A172 (cell line): ENCODE data around the gene CEMIP2. TPM values are rescaled to one million over a fixed set of nuclear protein-coding genes. Genes with fewer than 3 reads are reported as not detected.
A peak's percentile ranks its signal among the peaks of the same experiment; 100 is the strongest.
"Not testable (repeated sequence)": the region's sequence is repeated elsewhere in the genome, so short reads cannot be mapped to it uniquely, and the experiment has no call there.

Source experiments
- DNase-seq: peaks from one replicate; pipeline ENCODE4 v3.0.0-alpha.2; 2015; ENCODE audit warnings: low spot score
- total RNA-seq: library from RNA; depleted of rRNA; stranded (reverse); fragments of >200 nt; shearing (Covaris generic); gene quantifications from 2 replicates; pipeline ENCODE4 v1.2.3, GENCODE V29; 2014

Gene CEMIP2
- total RNA-seq, 1 experiment from 2014 or later, result 11.6 TPM

- DNase-seq, result no peak
Observed at GRCh38 chr9:71676460-71676859, 91.9 kb downstream of the CEMIP2 start.

DNA sequence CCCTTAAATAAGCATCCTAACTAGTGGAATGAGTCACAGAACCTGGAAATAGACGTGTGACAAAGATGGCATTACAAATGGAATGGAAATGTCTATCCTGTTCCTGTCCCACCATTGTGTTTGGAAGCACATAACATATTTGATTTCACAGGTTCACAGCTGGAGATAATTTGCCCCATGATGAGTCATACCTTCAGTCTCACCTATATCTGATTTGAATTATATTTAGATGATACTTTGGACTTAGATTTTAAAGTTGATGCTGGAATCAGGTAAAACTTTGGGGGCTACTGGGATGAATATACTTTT is 92.5 kb downstream of the CEMIP2 start:
- DNase-seq, result no peak

GRCh38 chr9:71675105-71675856 is 93.0 kb downstream of the CEMIP2 start:
- DNase-seq, result no peak

DNA sequence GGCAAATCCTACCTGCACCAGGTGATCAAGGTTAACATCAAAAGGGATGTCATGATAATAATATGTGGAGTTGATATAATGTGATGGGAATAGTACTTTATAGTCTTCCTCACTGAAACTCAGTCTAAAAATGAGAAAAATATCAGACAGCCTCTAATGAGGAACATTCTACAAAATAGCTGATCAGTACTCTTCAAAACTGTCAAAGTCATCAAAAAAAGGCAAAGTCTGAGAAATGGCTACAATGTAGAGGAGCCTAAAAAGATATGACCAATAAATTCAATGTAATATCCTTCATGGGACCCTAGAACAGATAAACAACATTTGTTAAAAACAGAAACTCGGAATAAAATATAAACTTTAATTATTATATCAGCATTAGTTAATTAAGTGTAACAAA is 95.7 kb downstream of the CEMIP2 start:
- no peak for DNase-seq

DNA sequence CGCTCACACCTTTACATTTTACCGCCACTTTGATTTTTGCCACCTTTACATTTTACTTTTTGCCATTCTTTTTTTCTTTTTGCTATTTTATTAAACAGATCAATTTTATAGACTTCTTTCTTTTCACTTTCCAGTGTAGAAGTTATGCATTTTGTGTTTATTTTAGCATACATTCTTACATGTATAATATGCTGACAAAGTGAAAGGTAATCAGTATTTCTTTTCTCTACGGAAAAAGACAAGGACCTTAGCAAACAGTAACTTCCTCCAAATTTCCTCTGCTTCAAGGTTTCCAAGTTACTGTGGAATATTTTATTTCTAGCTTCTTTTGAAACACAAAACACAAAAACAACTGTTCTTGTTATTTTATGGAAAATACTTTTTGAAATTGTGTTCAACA is 97.0 kb downstream of the CEMIP2 start:
- DNase-seq, result no peak

- no peak for DNase-seq
Observed at GRCh38 chr9:71670121-71670520, 98.2 kb downstream of the CEMIP2 start.

GRCh38 chr9:71669284-71669995 is 98.9 kb downstream of the CEMIP2 start:
- DNase-seq, result no peak

- DNase-seq, result no peak
Observed at GRCh38 chr9:71668717-71669116, 99.6 kb downstream of the CEMIP2 start.

- DNase-seq, result no peak
Observed at GRCh38 chr9:71665247-71665646, 103.1 kb downstream of the CEMIP2 start.

- DNase-seq, result no peak
Observed at GRCh38 chr9:71664566-71664965, 103.7 kb downstream of the CEMIP2 start.

GRCh38 chr9:71663931-71664459 is 104.3 kb downstream of the CEMIP2 start:
- peak; percentile 62 for DNase-seq

DNA sequence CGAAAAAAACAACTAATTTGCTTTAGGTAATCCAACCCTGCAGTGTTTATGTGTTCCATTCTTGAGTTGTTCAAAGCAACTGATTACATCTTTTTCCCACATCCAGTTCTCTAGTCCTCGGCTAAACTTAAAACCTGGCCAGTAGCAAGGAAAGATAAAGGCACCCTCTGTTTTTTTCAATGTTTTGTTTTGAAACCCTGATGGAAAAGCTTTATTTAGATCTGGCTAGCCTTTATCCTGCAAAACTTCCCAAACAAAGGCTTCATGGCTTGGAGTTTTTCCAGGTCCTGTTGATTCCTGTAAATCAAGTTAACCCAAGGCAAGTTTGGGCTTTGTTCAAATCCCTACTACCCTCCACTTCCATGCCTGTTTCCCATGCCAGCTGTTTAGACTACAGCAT is 105.1 kb downstream of the CEMIP2 start:
- DNase-seq, result no peak

GRCh38 chr9:71662082-71662481 is 106.2 kb downstream of the CEMIP2 start:
- no peak for DNase-seq

DNA sequence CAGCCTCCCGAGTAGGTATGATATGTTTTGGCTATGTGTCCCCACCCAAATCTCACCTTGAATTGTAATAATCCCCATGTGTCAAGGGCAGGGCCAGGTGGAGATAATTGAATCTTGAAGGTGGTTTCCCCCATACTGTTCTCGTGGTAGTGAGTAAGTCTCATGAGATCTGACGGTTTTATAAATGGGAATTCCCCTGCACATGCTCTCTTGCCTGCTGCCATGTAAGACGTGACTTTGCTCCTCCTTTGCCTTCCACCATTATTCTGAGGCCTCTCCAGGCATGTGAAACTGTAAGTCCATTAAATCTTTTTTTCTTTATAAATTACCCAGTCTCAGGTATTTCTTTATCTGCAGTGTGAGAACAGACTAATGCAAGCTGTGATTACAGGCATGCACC is 111.0 kb downstream of the CEMIP2 start:
- DNase-seq, result not testable (repeated sequence)

DNA sequence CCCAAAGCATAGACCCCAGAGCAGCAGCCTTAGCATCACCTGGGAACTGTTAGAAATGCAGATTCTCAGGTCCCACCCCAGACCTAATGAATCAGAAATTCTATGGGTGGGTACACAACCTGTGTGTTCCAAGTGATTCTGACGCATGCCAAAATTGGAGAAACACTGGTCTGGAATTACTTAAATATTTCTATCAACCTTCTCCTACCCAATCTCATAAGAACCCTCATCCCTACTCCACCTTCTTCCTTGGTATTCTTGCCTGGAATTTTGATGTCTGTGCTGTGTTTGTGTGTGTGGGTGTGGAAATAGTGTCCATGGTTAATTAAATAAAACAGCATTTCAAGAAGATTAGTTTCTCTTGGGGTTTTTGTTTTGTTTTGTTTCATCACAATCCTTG is 111.8 kb downstream of the CEMIP2 start:
- DNase-seq, result no peak

DNA sequence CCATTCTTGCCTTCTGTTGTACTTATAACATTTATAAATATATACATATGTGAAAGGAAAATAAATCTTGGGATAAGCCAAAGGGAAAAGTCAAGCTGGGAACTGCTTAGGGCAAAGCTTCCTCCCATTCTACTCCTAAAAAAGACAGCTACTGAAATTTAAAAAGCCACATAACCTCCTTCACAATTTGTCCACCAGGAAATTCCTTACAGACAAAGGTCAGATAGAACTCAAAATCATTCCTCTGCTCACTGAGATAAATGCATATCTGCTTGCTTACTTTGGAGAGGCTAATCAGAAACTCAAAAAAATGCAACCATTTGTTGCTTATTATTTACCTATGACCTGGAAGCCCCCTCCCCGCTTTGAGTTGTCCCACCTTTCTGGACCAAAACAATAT is 112.5 kb downstream of the CEMIP2 start:
- no peak for DNase-seq

DNA sequence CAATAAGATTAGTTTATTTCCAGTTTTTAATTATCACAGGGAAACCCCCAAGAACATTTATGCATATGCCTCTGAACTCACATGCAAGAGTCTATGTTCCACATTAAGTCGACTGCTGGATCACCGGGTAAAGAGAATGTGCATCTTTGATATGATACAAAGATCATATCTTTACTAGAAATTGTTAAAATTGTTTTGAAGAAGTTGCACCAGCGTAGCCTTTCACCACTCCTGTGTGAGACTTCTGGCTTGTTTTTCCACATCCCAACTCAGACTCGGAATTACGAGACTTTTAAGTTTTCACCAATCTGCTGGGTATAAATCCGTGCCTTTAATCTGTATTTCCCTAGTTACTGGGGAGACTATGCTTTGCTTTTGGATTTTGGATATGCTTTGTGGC is 113.2 kb downstream of the CEMIP2 start:
- no peak for DNase-seq

DNA sequence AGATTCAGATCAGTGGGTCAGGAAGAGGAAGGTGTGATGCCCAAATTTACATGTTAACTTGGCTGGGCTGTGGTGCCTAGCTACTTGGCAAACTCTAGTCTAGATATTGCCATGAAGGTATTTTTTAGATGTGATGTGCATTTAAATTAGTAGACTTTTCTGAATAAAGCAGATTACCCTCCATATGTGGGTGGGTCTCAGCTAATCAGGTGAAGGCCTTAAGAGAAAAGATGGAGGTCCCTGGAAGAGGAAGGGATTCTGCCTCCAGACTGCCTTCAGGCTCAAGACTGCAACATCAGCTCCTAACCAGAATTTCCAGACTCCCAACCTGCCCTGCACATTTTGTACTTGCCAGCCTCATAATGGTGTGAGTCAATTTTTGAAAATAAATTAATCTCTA is 115.8 kb downstream of the CEMIP2 start:
- no peak for DNase-seq

- no peak for DNase-seq
Observed at GRCh38 chr9:71648453-71648852, 119.9 kb downstream of the CEMIP2 start.

DNA sequence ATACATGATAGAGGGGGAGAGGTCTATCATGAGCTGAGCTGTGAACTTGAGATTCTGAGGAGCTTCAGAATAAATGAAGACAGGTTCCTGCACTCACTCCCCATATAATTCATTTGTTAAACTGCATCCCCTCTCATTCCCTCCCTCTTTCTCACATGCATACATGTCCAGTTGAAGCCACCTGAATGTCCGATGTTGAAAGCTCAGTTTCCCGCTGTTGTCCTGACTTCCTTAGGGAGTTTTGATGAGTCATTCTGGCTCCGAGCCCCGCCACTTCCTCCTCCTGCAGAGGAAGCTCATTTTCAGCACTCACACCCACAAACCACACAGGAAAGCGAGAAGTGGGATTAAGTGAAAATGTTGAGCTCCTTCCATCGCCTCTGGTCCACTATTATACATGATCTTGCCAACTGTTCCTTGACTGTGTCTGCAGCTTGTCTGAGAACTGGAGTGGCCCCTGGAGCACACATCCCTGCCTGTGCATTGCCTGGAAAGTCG is 121.2 kb downstream of the CEMIP2 start:
- DNase-seq, result peak; percentile 86

GRCh38 chr9:71646131-71646530 is 122.2 kb downstream of the CEMIP2 start:
- DNase-seq, result no peak

- no peak for DNase-seq
Observed at GRCh38 chr9:71644819-71645362, 123.4 kb downstream of the CEMIP2 start.

GRCh38 chr9:71643330-71643729 is 125.0 kb downstream of the CEMIP2 start:
- no peak for DNase-seq
